A673 (cell line): Measurements from ENCODE around the gene LINC01488. TPM values are rescaled to one million over a fixed set of nuclear protein-coding genes. Genes with fewer than 3 reads are reported as not detected.

Experiments used
- BruUV-seq: library from RNA; stranded (reverse); fragments of 400-500 nt; replicated peaks from 2 replicates; lab custom pipeline; 2021; lab: Mats Ljungman, UMichigan
- CTCF ChIA-PET: fragments of 300-600 bp; sonication (Branson Sonifier 250); formaldehyde crosslinking; loops from one replicate; lab custom pipeline; 2022; ENCODE audit warnings: antibody characterized with exemption; lab: Charles Lee
- POLR2A ChIA-PET: fragments of 300-600 bp; sonication (Branson Sonifier 250); formaldehyde crosslinking; loops from one replicate; lab custom pipeline; 2022; ENCODE audit warnings: antibody characterized with exemption; ENCODE audit not compliant: low non-redundant PET; lab: Charles Lee
- DNase-seq: peaks from one replicate; pipeline ENCODE4 v3.0.0-alpha.2; 2015; ENCODE audit warnings: low spot score
- H3K27ac ChIP-seq: fragments of 200-600 bp; sonication (generic); 2 replicates; pipeline ENCODE4 v1.5.1; 2016; ENCODE audit warnings: mixed run types, low read depth, mild to moderate bottlenecking, mixed read lengths, antibody characterized with exemption, low read length; ENCODE audit not compliant: poor library complexity, severe bottlenecking
- H3K27me3 ChIP-seq: fragments of 200-600 bp; sonication (generic); replicated peaks from 2 replicates; pipeline ENCODE4 v1.6.1; 2017; ENCODE audit warnings: mixed run types, low read depth, mild to moderate bottlenecking, mixed read lengths, antibody characterized with exemption, low read length; ENCODE audit not compliant: insufficient read depth, poor library complexity
- H3K36me3 ChIP-seq: fragments of 200-600 bp; sonication (generic); 2 replicates; pipeline ENCODE4 v1.6.1; 2016; ENCODE audit warnings: mixed run types, mild to moderate bottlenecking, mixed read lengths, antibody characterized with exemption, low read length; ENCODE audit not compliant: insufficient read depth, poor library complexity, severe bottlenecking
- H3K4me1 ChIP-seq: fragments of 200-600 bp; sonication (generic); 2 replicates; pipeline ENCODE4 v1.6.1; 2017; ENCODE audit warnings: mixed run types, mild to moderate bottlenecking, mixed read lengths, antibody characterized with exemption, low read length; ENCODE audit not compliant: insufficient read depth, poor library complexity, severe bottlenecking
- H3K4me3 ChIP-seq: fragments of 200-600 bp; sonication (generic); 2 replicates; pipeline ENCODE4 v1.5.1; 2016; ENCODE audit warnings: low read depth, mixed run types, mild to moderate bottlenecking, mixed read lengths, low read length; ENCODE audit not compliant: poor library complexity, severe bottlenecking
- H3K9me3 ChIP-seq: fragments of 200-600 bp; sonication (generic); 2 replicates; pipeline ENCODE4 v1.6.1; 2016; ENCODE audit warnings: mixed run types, low read depth, mild to moderate bottlenecking, mixed read lengths, antibody characterized with exemption, low read length; ENCODE audit not compliant: poor library complexity, severe bottlenecking
- EZH2 ChIP-seq: fragments of 200-600 bp; sonication (generic); IDR thresholded peaks from 2 replicates; pipeline ENCODE4 v1.6.1; 2017; ENCODE audit warnings: borderline replicate concordance, low read depth, mild to moderate bottlenecking, mixed read lengths, antibody characterized with exemption, low read length; ENCODE audit not compliant: poor library complexity, severe bottlenecking
- intact Hi-C: fragments of 100-400 bp; cut with micrococcal nuclease; formaldehyde crosslinking; loops from one replicate; pipeline ENCODE4 v1.10.0; 2022; ENCODE audit not compliant: unreplicated experiment
- total RNA-seq: library from RNA; stranded (reverse); gene quantifications from 2 replicates; pipeline ENCODE4 v1.2.3, GENCODE V29; 2021
- TF ChIP-seq, protein P1 (sequence below): fragments of 300-800, 200-600 bp; sonication (generic); conservative IDR thresholded peaks from 2 replicates; pipeline ENCODE4 v1.5.1; 2017; ENCODE audit warnings: low read depth, mild to moderate bottlenecking, antibody characterized with exemption, low read length, moderate library complexity, mixed read lengths

LINC01488 gene
- total RNA-seq, 1 experiment from 2014 or later, result not detected

DNA sequence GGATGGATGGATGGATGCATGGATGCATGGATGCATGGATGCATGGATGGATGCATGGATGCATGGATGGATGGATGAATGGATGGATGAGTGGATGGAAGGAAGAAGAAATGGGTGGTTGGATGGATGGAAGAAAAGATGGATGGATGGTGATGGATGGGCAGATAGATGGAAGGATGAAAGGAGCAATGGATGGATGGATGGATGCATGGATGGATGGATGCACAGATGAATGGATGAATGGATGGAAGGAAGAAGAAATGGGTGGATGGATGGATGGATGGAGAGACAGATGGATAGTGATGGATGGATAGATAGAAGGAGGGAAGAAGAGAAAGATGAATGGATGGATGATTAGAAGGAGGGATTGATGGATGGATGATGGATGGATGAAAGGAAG is 30.2 kb upstream of the LINC01488 start:
- intact Hi-C loops, result no loop called here
- no peak overlapping the region for H3K27ac ChIP-seq
- ChIA-PET POLR2A (no interaction called here), CTCF (no interaction called here)
- H3K36me3 ChIP-seq, result no peaks in the 10 kb centered on the region
- no peak for DNase-seq
- no peaks in the 10 kb centered on the region for H3K27me3 ChIP-seq
- H3K9me3 ChIP-seq, result no peaks in the 10 kb centered on the region
- H3K4me3 ChIP-seq, result no peak overlapping the region
- H3K4me1 ChIP-seq, result no peaks in the 10 kb centered on the region
- BruUV-seq, result no TSS peak
- TF ChIP-seq, protein P1, sequence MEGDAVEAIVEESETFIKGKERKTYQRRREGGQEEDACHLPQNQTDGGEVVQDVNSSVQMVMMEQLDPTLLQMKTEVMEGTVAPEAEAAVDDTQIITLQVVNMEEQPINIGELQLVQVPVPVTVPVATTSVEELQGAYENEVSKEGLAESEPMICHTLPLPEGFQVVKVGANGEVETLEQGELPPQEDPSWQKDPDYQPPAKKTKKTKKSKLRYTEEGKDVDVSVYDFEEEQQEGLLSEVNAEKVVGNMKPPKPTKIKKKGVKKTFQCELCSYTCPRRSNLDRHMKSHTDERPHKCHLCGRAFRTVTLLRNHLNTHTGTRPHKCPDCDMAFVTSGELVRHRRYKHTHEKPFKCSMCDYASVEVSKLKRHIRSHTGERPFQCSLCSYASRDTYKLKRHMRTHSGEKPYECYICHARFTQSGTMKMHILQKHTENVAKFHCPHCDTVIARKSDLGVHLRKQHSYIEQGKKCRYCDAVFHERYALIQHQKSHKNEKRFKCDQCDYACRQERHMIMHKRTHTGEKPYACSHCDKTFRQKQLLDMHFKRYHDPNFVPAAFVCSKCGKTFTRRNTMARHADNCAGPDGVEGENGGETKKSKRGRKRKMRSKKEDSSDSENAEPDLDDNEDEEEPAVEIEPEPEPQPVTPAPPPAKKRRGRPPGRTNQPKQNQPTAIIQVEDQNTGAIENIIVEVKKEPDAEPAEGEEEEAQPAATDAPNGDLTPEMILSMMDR, result no peak
- TF ChIP-seq EZH2, result no peak

DNA sequence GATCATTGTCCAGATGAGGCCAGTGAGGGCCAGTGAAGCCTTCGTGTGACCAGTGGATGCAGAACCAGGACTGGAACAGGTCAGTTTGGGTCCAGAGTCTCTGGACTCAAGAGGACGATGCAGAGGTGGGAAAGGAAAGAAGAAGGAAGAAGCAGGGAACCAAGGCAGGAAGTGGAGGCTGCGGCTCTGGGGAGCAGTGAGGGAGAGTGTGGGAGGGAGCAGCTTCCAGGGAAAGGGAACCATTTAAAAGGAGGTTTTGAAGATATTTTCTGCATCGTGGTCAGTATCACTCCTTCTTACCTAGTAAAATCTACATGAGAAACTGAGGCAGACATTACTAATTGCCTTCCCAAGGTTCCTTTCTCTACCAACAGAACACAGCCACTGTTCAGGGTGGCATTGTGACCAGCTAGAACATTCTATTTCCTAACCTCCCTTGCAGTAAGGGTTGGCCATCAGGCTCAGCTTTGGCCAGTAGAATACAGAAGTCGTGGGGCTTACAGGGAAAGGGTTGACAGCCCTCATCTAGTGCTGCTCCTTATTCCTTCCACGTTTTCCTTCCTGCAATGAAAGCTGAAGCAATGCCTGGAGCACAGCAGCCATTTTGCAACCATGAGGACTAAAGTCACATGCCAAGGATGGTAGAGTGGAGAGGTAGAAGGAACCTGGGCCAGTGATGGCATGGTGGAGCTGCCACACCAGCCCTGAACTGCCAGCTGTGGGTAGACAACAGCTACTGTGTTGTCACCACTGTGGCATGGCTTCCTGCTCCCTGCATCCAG is 29.1 kb upstream of the LINC01488 start:
- Histone ChIP-seq H3K27me3 (no peaks in the 10 kb centered on the region), H3K4me1 (no peaks in the 10 kb centered on the region), H3K36me3 (no peaks in the 10 kb centered on the region), H3K4me3 (no peak overlapping the region), H3K9me3 (peaks cover 9% of the 10 kb centered on the region), H3K27ac (no peak overlapping the region)
- ChIA-PET CTCF (no interaction called here), POLR2A (no interaction called here)
- intact Hi-C loops, result no loop called here
- no TSS peak for BruUV-seq
- DNase-seq, result no peak
- TF ChIP-seq EZH2, result no peak
- TF ChIP-seq, protein P1, result no peak

DNA sequence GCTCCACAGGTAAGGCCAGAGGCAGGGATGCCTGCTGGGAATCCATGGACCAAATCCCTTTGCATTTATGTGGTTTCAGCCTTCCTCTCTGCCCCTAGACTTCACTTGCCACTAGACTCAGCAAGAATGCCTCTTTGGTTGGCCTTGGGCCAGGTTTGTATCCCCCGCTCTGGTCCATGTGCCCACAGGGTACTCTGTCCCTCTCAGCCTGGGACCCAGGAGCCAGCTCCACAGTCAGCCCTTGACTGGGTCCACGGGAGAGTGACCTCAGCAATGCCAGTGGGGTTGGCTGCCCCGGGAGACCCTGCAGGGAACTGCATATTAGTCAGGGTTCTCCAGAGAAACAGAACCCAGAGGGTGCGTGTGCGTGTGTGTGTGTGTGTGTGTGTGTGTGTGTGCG is 28.3 kb upstream of the LINC01488 start:
- DNase-seq, result no peak
- Histone ChIP-seq H3K36me3 (no peaks in the 10 kb centered on the region), H3K27me3 (no peaks in the 10 kb centered on the region), H3K4me1 (no peaks in the 10 kb centered on the region), H3K4me3 (no peak overlapping the region), H3K9me3 (peaks cover 17% of the 10 kb centered on the region), H3K27ac (no peak overlapping the region)
- ChIA-PET CTCF (no interaction called here), POLR2A (no interaction called here)
- intact Hi-C loops, result no loop called here
- TF ChIP-seq, protein P1, result no peak
- TF ChIP-seq EZH2, result no peak
- BruUV-seq, result no TSS peak
